SK-N-SH (cell line): ENCODE measurements around the gene INPP5A.

Experiments used
- CHD2 ChIP-seq: fragments of 150-350 bp; IDR thresholded peaks from 2 replicates; pipeline ENCODE4 v1.6.1; 2018; ENCODE audit warnings: low read length; ENCODE audit not compliant: partially characterized antibody
- EP300 ChIP-seq, 2 experiments: IDR thresholded peaks; 2 replicates each; pipeline versions ENCODE4 v1.4.0 to v1.6.1; 2012; ENCODE audit warnings: borderline replicate concordance in 1 of 2, low read depth in 1 of 2, low read length in 1 of 2
- EZH2phosphoT487 ChIP-seq: fragments of 200-600 bp; sonication (generic); IDR thresholded peaks from 2 replicates; pipeline ENCODE4 v1.6.1; 2017; ENCODE audit warnings: low read depth, mixed run types, mild to moderate bottlenecking, antibody characterized with exemption, moderate library complexity, borderline replicate concordance
- FOXM1 ChIP-seq: IDR thresholded peaks from 2 replicates; pipeline ENCODE4 v1.4.0; 2012; ENCODE audit warnings: low read depth, mild to moderate bottlenecking
- MXI1 ChIP-seq: IDR thresholded peaks from 2 replicates; pipeline ENCODE4 v1.6.1; 2012; ENCODE audit warnings: mild to moderate bottlenecking, low read depth, low read length, improper control_type of control experiment
- POLR2AphosphoS5 ChIP-seq: IDR thresholded peaks from 2 replicates; pipeline ENCODE4 v1.6.1; 2012; ENCODE audit warnings: low read depth, low read length
- RAD21 ChIP-seq: IDR thresholded peaks from 2 replicates; pipeline ENCODE4 v1.6.1; 2012; ENCODE audit warnings: mild to moderate bottlenecking, low read length
- RFX5 ChIP-seq: IDR thresholded peaks from 2 replicates; pipeline ENCODE4 v1.6.1; 2012; ENCODE audit warnings: mild to moderate bottlenecking, improper control_type of control experiment, low read length
- TAF1 ChIP-seq: IDR thresholded peaks from 2 replicates; pipeline ENCODE4 v1.6.1; 2012; ENCODE audit warnings: low read depth, mild to moderate bottlenecking, low read length, moderate library complexity, borderline replicate concordance
- TF ChIP-seq, protein P1 (sequence below): fragments of 200-600 bp; sonication (generic); IDR thresholded peaks from 2 replicates; pipeline ENCODE4 v1.6.1; 2017; ENCODE audit warnings: antibody characterized with exemption, mild to moderate bottlenecking, moderate library complexity
- TF ChIP-seq, protein P2 (sequence below): IDR thresholded peaks from 2 replicates; pipeline ENCODE4 v1.4.0; 2012; ENCODE audit warnings: low read depth
- TF ChIP-seq, protein P3 (sequence below): IDR thresholded peaks from 2 replicates; pipeline ENCODE4 v1.4.0; 2012; ENCODE audit warnings: low read depth, borderline replicate concordance
- TF ChIP-seq, protein P4 (sequence below): IDR thresholded peaks from 2 replicates; pipeline ENCODE4 v1.4.0; 2012; ENCODE audit warnings: low read depth, borderline replicate concordance
- TF ChIP-seq, protein P5 (sequence below): IDR thresholded peaks from 2 replicates; pipeline ENCODE4 v1.6.1; 2012; ENCODE audit warnings: mild to moderate bottlenecking, low read depth, low read length, moderate library complexity

DNA sequence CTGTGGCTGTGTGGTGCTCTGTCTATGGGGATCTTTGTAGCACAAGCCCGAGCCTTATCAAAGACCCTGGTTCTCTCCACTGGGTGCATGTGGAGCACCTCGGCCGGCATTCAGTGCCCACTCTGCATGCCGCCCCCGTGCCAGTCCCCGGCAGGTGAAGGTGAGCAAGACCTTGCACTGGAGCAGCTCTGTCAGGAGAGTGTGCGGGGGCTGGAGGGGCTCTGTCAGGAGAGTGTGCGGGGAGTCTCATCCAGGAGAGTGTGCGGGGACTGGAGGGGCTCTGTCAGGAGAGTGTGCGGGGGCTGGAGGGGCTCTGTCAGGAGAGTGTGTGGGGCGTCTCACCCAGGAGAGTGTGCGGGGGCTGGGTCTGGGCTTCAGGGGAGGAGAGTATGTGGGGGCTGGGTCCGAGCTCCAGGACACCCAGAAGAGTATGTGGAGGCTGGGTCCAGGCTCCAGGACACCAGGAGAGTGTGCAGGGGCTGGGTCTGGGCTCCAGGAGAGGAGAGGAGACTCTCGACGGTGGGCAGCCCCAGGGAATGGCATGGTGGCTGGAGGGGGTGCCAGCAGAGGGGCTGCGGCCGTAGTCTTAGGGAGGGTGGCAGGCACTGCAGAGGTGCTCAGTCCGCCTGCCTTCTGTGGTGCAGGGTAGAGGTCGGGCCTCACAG is 40.8 kb downstream of the INPP5A start:
- TF ChIP-seq, protein P1, sequence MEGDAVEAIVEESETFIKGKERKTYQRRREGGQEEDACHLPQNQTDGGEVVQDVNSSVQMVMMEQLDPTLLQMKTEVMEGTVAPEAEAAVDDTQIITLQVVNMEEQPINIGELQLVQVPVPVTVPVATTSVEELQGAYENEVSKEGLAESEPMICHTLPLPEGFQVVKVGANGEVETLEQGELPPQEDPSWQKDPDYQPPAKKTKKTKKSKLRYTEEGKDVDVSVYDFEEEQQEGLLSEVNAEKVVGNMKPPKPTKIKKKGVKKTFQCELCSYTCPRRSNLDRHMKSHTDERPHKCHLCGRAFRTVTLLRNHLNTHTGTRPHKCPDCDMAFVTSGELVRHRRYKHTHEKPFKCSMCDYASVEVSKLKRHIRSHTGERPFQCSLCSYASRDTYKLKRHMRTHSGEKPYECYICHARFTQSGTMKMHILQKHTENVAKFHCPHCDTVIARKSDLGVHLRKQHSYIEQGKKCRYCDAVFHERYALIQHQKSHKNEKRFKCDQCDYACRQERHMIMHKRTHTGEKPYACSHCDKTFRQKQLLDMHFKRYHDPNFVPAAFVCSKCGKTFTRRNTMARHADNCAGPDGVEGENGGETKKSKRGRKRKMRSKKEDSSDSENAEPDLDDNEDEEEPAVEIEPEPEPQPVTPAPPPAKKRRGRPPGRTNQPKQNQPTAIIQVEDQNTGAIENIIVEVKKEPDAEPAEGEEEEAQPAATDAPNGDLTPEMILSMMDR = no peak
- TF ChIP-seq POLR2AphosphoS5 (no peak), EZH2phosphoT487 (no peak), MXI1 (no peak), EP300 (IDR thresholded peaks at IDR 0.05; ENCODE audit: borderline replicate concordance in 1 of 2, low read depth in 1 of 2, low read length in 1 of 2) (no peak), TAF1 (no peak), RAD21 (no peak), FOXM1 (no peak), CHD2 (no peak), RFX5 (no peak)
- TF ChIP-seq, protein P2, sequence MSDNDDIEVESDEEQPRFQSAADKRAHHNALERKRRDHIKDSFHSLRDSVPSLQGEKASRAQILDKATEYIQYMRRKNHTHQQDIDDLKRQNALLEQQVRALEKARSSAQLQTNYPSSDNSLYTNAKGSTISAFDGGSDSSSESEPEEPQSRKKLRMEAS = no peak
- TF ChIP-seq, protein P3, sequence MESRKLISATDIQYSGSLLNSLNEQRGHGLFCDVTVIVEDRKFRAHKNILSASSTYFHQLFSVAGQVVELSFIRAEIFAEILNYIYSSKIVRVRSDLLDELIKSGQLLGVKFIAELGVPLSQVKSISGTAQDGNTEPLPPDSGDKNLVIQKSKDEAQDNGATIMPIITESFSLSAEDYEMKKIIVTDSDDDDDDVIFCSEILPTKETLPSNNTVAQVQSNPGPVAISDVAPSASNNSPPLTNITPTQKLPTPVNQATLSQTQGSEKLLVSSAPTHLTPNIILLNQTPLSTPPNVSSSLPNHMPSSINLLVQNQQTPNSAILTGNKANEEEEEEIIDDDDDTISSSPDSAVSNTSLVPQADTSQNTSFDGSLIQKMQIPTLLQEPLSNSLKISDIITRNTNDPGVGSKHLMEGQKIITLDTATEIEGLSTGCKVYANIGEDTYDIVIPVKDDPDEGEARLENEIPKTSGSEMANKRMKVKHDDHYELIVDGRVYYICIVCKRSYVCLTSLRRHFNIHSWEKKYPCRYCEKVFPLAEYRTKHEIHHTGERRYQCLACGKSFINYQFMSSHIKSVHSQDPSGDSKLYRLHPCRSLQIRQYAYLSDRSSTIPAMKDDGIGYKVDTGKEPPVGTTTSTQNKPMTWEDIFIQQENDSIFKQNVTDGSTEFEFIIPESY = no peak
- TF ChIP-seq, protein P4, sequence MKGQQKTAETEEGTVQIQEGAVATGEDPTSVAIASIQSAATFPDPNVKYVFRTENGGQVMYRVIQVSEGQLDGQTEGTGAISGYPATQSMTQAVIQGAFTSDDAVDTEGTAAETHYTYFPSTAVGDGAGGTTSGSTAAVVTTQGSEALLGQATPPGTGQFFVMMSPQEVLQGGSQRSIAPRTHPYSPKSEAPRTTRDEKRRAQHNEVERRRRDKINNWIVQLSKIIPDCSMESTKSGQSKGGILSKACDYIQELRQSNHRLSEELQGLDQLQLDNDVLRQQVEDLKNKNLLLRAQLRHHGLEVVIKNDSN = no peak
- TF ChIP-seq, protein P5, sequence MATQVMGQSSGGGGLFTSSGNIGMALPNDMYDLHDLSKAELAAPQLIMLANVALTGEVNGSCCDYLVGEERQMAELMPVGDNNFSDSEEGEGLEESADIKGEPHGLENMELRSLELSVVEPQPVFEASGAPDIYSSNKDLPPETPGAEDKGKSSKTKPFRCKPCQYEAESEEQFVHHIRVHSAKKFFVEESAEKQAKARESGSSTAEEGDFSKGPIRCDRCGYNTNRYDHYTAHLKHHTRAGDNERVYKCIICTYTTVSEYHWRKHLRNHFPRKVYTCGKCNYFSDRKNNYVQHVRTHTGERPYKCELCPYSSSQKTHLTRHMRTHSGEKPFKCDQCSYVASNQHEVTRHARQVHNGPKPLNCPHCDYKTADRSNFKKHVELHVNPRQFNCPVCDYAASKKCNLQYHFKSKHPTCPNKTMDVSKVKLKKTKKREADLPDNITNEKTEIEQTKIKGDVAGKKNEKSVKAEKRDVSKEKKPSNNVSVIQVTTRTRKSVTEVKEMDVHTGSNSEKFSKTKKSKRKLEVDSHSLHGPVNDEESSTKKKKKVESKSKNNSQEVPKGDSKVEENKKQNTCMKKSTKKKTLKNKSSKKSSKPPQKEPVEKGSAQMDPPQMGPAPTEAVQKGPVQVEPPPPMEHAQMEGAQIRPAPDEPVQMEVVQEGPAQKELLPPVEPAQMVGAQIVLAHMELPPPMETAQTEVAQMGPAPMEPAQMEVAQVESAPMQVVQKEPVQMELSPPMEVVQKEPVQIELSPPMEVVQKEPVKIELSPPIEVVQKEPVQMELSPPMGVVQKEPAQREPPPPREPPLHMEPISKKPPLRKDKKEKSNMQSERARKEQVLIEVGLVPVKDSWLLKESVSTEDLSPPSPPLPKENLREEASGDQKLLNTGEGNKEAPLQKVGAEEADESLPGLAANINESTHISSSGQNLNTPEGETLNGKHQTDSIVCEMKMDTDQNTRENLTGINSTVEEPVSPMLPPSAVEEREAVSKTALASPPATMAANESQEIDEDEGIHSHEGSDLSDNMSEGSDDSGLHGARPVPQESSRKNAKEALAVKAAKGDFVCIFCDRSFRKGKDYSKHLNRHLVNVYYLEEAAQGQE = no peak
